HG03159 (cell line): ENCODE results near the gene SCGB1D1.

Source experiments
- ATAC-seq: cut with Tn5 transposase; IDR thresholded peaks from one replicate; pipeline ENCODE4 v1.9.1; 2021; ENCODE audit warnings: mild to moderate bottlenecking, moderate library complexity; ENCODE audit not compliant: unreplicated experiment

The SCGB1D1 gene

DNA sequence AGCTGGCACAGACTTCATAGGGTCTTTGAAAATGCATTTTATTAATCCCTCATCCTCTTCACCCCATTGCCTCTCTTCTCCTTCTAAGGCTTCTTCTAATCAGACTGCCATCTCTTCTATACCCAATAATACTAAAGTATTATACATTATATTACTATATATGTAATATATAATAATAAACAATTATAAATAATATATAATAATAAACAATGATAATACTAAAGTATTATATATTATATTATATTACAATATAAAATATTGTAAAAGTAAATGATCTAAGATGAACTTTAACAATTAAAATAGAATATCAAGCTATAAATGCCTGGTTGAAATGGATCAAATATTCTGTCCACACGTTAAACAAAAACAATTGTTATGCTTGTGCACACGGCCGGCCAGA, 31.5 kb downstream of the SCGB1D1 start:
- no peak for ATAC-seq

DNA sequence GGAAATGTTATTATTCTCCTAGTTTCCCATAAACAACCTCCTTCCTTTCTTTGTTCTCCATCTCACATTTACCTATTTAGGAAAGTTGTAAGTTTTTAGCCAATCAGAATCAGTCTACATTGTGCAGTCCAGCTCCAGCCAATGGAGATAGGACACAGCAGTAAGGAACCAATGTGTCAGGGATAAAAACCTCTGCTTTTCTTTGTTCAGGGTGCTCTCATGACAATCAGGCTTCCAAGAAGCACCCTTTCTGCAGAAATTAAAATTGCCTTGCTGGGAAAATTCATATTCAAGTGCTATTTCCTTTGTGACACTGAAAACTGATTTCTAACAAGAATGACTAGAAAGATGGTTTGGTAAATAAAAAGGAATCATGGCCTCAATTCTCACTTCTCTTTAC, 33.1 kb downstream of the SCGB1D1 start:
- no peak for ATAC-seq

DNA sequence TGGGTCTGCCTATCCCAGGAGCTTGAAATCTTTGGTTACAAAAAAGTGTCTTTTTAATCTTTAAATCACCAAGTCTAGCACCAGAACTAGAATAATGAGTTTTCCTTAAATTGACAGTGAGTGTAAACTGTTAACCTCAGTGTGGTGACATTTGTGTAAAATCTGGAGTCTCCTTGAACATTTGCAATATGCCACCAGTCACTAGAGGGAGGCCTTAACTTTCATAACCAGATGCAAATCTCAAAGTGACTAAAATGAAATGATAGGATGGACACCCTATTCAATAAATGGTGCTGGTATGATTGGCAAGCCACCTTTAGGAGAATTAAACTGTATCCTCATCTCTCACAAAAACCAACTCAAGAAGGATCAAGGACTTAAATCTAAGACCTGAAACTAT, 43.7 kb downstream of the SCGB1D1 start:
- no peak for ATAC-seq

DNA sequence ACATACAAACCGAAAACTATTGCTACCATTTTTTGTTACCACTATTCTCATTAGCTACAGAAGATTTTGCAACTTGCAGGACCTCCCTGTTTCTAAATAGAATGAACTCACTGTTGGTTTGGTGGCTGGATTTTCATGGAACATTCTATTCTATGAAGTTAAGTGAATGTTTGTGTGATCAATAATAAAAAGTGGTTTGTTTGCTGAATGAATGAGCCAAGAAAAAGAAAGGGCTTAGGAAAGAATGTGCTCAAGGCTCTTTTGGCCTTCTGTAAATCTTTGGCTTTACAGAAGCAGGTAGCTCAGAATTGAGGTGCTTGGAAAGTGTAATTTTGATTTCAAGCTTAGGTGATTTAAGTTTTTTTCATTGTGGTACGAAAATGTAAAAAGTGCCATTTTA, 46.2 kb downstream of the SCGB1D1 start:
- ATAC-seq = no peak

DNA sequence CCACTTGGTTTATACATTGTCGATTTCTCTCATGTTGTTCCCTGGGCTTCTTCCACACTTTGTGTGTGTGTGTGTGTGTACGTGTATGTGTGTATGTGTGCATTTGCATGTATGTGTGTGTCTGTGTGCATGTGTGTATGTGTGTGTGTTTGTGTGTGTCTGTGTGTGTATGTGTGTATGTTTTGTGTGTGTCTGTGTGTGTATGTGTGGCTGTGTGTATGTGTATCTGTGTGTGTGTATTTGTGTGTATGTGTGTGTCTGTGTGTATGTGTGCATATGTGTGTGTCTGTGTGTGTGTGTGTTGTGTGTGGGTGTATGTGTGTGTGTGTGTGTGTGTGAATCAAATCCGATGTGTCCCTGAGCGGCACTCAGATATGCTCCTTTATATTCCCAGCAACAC, 47.5 kb downstream of the SCGB1D1 start:
- ATAC-seq = no peak

DNA sequence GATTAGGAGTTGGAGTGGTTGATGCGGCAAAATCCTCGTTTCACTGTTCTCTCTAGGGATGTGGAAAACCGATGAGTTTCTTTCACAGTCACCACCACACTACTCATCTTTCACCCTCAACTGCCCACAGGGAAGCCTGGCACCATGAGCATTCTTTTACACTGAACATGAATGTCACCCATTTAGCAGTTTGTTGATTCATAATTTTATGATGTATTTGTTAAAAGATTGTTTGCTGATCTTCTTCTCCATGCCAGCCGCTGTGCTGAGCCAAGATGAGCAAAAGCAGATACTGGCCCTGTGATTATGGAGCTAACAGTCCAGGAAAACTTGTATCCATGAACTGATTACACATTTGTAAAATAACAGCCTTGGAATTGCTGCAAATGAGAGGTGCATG, 48.1 kb downstream of the SCGB1D1 start:
- no peak for ATAC-seq

DNA sequence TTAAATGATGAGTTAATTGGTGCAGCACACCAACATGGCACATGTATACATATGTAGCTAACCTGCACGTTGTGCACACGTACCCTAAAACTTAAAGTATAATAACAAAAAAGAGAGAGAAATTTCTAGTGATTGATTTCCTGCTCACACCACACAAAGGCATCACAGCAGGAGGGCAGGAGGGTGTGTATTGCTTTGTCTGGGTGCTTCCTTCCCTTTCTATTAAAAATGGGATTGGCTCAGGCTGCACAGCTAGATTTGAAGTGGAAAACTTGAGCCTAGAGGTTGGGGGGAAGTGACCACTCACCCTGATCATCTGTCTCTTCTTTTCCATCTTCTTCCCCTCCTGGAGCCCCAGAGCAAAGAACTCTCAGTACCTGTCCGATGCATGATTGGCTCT, 51.1 kb downstream of the SCGB1D1 start:
- no peak for ATAC-seq

DNA sequence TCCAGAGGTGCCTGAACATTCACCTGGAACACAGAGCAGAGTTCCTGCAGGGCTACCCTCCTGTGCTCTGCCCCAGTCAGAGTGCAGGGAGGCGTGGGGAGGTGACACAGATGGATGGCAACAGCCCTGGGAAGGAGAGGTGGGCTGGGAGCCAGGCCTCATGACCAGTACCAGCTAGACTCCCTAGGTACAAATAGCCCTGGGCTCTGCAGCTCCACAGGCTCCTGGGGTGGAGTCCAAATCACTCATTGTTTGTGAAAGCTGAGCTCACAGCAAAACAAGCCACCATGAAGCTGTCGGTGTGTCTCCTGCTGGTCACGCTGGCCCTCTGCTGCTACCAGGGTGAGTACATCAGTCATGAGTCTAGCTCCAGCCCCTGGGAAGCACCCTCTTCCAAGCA, 52.0 kb downstream of the SCGB1D1 start, which contains the start of gene SCGB1D2:
Gene SCGB1D2 (plus strand): TSS at position 219 of the 400 bp plus-strand sequence. CDS start 69 bp downstream, at position 288.
- no peak for ATAC-seq
